Measurements from ENCODE around the gene SCUBE2. TPM values are rescaled to one million over a fixed set of nuclear protein-coding genes. Genes with fewer than 3 reads are reported as not detected.

SCUBE2 gene
- polyA plus RNA-seq, 1 of the 3 experiments (the other 2 are of a cell fraction) = 0.76 TPM

- H3K9me2 ChIP-seq = no peaks in the 10 kb centered on the region
- H3K36me3 ChIP-seq (replicated peaks in 1 of 2; ENCODE audit: control insufficient read depth in 1 of 2, insufficient read depth in 2 of 2, low read length in 1 of 2) = no peaks in the 10 kb centered on the region
- H3K4me1 ChIP-seq (ENCODE audit: control insufficient read depth in 1 of 2, insufficient read depth in 2 of 2, low read depth in 1 of 2, low read length in 1 of 2) = no peaks in the 10 kb centered on the region; a peak in 1 of 4 replicates
- no peak overlapping the region for H3K4me2 ChIP-seq
- H2AFZ ChIP-seq (ENCODE audit: low read depth) = no peak overlapping the region
- TF ChIP-seq, protein P1, sequence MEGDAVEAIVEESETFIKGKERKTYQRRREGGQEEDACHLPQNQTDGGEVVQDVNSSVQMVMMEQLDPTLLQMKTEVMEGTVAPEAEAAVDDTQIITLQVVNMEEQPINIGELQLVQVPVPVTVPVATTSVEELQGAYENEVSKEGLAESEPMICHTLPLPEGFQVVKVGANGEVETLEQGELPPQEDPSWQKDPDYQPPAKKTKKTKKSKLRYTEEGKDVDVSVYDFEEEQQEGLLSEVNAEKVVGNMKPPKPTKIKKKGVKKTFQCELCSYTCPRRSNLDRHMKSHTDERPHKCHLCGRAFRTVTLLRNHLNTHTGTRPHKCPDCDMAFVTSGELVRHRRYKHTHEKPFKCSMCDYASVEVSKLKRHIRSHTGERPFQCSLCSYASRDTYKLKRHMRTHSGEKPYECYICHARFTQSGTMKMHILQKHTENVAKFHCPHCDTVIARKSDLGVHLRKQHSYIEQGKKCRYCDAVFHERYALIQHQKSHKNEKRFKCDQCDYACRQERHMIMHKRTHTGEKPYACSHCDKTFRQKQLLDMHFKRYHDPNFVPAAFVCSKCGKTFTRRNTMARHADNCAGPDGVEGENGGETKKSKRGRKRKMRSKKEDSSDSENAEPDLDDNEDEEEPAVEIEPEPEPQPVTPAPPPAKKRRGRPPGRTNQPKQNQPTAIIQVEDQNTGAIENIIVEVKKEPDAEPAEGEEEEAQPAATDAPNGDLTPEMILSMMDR (IDR thresholded peaks at IDR 0.05) = no peak
- TF ChIP-seq YY1 (IDR thresholded peaks at IDR 0.05; ENCODE audit: low read depth) (no peak), PBX3 (IDR thresholded peaks at IDR 0.05) (no peak), NFIC (IDR thresholded peaks at IDR 0.05; ENCODE audit: borderline replicate concordance) (no peak), FOXM1 (IDR thresholded peaks at IDR 0.05; ENCODE audit: low read depth) (no peak), IRF3 (IDR thresholded peaks at IDR 0.05; ENCODE audit: low read depth, low read length) (no peak), SMC3 (IDR thresholded peaks at IDR 0.05; ENCODE audit: low read depth, low read length) (no peak), CHD2 (IDR thresholded peaks at IDR 0.05; ENCODE audit: low read length, partially characterized antibody) (no peak), MEF2A (IDR thresholded peaks at IDR 0.05; ENCODE audit: borderline replicate concordance, low read depth) (no peak), RFX5 (IDR thresholded peaks at IDR 0.05; ENCODE audit: low read length) (no peak), POLR2AphosphoS5 (IDR thresholded peaks at IDR 0.05; ENCODE audit: low read depth, low read length) (no peak), JUND (IDR thresholded peaks at IDR 0.05) (no peak), RXRA (IDR thresholded peaks at IDR 0.05; ENCODE audit: borderline replicate concordance, low read depth) (no peak), MXI1 (IDR thresholded peaks at IDR 0.05; ENCODE audit: low read depth, low read length) (no peak), EZH2phosphoT487 (IDR thresholded peaks at IDR 0.05; ENCODE audit: borderline replicate concordance, low read depth) (no peak)
- TF ChIP-seq, protein P2, sequence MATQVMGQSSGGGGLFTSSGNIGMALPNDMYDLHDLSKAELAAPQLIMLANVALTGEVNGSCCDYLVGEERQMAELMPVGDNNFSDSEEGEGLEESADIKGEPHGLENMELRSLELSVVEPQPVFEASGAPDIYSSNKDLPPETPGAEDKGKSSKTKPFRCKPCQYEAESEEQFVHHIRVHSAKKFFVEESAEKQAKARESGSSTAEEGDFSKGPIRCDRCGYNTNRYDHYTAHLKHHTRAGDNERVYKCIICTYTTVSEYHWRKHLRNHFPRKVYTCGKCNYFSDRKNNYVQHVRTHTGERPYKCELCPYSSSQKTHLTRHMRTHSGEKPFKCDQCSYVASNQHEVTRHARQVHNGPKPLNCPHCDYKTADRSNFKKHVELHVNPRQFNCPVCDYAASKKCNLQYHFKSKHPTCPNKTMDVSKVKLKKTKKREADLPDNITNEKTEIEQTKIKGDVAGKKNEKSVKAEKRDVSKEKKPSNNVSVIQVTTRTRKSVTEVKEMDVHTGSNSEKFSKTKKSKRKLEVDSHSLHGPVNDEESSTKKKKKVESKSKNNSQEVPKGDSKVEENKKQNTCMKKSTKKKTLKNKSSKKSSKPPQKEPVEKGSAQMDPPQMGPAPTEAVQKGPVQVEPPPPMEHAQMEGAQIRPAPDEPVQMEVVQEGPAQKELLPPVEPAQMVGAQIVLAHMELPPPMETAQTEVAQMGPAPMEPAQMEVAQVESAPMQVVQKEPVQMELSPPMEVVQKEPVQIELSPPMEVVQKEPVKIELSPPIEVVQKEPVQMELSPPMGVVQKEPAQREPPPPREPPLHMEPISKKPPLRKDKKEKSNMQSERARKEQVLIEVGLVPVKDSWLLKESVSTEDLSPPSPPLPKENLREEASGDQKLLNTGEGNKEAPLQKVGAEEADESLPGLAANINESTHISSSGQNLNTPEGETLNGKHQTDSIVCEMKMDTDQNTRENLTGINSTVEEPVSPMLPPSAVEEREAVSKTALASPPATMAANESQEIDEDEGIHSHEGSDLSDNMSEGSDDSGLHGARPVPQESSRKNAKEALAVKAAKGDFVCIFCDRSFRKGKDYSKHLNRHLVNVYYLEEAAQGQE (IDR thresholded peaks at IDR 0.05; ENCODE audit: low read depth, low read length) = no peak
- TF ChIP-seq, protein P3, sequence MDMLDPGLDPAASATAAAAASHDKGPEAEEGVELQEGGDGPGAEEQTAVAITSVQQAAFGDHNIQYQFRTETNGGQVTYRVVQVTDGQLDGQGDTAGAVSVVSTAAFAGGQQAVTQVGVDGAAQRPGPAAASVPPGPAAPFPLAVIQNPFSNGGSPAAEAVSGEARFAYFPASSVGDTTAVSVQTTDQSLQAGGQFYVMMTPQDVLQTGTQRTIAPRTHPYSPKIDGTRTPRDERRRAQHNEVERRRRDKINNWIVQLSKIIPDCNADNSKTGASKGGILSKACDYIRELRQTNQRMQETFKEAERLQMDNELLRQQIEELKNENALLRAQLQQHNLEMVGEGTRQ (IDR thresholded peaks at IDR 0.05; ENCODE audit: borderline replicate concordance, low read depth, low read length) = no peak
- no peaks in the 10 kb centered on the region for H3K9me3 ChIP-seq
- ChIA-PET POLR2A (no interaction called here), CTCF (interaction anchor here (1.4 kb wide), 1 partner anchor 88 kb away, joined by 4 read pairs; no protein-coding TSS in a partner anchor)
- no peaks in the 10 kb centered on the region for H3F3A ChIP-seq (replicated peaks; ENCODE audit: insufficient read depth)
- H3K4me3 ChIP-seq (ENCODE audit: low read depth in 2 of 2, low read length in 1 of 2) = no peak overlapping the region
- WGBS (ENCODE audit: low lambda C conversion rate) = 74% methylated on average over 2 of the region's 2 CpGs
- no peaks in the 10 kb centered on the region for H3K79me2 ChIP-seq (ENCODE audit: insufficient read depth)
- no peak for DNase-seq
- no peaks in the 10 kb centered on the region for H4K20me1 ChIP-seq (ENCODE audit: insufficient read depth)
- no peak overlapping the region for H3K9ac ChIP-seq
- H3K27me3 ChIP-seq (ENCODE audit: insufficient read depth) = no peaks in the 10 kb centered on the region
- no peak overlapping the region for H3K27ac ChIP-seq (ENCODE audit: low read depth in 2 of 2, low read length in 1 of 2)
These were observed 41.4 kb downstream of the SCUBE2 start for GRCh38 chr11:9049959-9050358.

Data from SK-N-SH (cell line).